ENCODE measurements around the gene UPF1. TPM values are rescaled to one million over a fixed set of nuclear protein-coding genes. Genes with fewer than 3 reads are reported as not detected.

Gene UPF1
- total RNA-seq, 1 donor from 2014 or later: 46.5 TPM

- no peak overlapping the region for H3K4me3 ChIP-seq (ENCODE audit: low read depth, low read length)
- DNase-seq (ENCODE audit: low read depth): no peak
- TF ChIP-seq, protein P1, sequence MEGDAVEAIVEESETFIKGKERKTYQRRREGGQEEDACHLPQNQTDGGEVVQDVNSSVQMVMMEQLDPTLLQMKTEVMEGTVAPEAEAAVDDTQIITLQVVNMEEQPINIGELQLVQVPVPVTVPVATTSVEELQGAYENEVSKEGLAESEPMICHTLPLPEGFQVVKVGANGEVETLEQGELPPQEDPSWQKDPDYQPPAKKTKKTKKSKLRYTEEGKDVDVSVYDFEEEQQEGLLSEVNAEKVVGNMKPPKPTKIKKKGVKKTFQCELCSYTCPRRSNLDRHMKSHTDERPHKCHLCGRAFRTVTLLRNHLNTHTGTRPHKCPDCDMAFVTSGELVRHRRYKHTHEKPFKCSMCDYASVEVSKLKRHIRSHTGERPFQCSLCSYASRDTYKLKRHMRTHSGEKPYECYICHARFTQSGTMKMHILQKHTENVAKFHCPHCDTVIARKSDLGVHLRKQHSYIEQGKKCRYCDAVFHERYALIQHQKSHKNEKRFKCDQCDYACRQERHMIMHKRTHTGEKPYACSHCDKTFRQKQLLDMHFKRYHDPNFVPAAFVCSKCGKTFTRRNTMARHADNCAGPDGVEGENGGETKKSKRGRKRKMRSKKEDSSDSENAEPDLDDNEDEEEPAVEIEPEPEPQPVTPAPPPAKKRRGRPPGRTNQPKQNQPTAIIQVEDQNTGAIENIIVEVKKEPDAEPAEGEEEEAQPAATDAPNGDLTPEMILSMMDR (conservative IDR thresholded peaks at IDR 0.05; ENCODE audit: low read depth, low read length): no peak
Observed at GRCh38 chr19:18857223-18857622, 25.5 kb downstream of the UPF1 start.

DNA sequence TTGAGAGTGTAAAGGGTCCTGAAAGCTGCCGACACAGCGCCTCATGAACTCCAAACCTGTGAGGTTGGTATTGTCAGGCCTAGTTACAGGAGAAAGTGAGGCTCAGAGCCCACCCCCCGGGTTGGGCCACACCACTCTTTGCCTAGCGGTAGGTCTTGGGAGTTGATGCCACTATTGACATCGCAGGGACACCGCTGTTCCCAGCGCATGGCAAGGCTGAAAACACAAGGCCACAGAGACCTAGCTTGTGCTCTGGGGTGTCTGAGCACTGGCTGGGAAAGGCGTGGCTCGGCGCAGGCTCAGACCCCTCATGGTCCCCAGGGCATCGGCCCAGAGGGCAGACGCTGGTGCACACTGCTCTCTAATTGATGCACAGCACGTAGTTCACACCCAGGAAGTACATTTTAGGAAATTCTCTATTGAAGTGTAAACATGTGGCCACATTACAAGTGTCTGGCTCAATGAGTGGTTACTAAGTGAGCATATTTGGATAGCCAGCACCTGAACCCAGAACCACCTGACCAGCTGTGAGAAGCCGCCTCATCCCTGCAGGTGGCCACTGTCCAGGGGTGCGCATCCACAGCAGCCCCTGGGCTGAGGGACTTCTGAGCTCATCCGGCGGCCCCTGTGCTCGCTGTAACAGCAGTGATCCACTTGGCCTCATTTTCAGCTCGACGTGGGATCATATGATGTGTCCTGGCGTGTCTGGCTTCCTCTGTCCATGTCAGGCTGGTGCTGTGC is 27.3 kb downstream of the UPF1 start:
- no peak for DNase-seq (ENCODE audit: low read depth)
- TF ChIP-seq, protein P1 (conservative IDR thresholded peaks at IDR 0.05; ENCODE audit: low read depth, low read length): no peak
- no peak overlapping the region for H3K4me3 ChIP-seq (ENCODE audit: low read depth, low read length)

- TF ChIP-seq, protein P1 (conservative IDR thresholded peaks at IDR 0.05; ENCODE audit: low read depth, low read length): no peak
- DNase-seq (ENCODE audit: low read depth): no peak
- H3K4me3 ChIP-seq (ENCODE audit: low read depth, low read length): no peak overlapping the region
Observed at GRCh38 chr19:18859676-18860301, 28.0 kb downstream of the UPF1 start.

DNA sequence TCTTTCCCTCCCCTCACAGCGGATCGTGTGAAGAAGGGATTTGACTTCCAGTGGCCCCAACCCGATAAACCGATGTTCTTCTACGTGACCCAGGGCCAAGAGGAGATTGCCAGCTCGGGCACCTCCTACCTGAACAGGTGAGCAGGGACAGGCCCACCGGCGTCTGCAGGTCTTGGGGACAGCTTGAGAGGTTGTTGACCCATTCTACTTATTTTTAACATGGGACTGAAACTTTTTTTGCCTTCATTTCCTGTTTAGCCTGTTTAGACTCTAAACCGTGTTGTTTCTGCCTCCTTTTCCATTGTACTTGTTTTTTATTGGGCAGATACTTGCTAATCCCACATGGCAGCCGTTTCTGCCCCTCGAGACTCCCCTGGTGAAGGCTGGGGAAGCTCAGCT is 28.5 kb downstream of the UPF1 start:
- DNase-seq (ENCODE audit: low read depth): no peak
- H3K4me3 ChIP-seq (ENCODE audit: low read depth, low read length): no peak overlapping the region
- TF ChIP-seq, protein P1 (conservative IDR thresholded peaks at IDR 0.05; ENCODE audit: low read depth, low read length): no peak

- no peak for DNase-seq (ENCODE audit: low read depth)
- H3K4me3 ChIP-seq (ENCODE audit: low read depth, low read length): no peak overlapping the region
- TF ChIP-seq, protein P1 (conservative IDR thresholded peaks at IDR 0.05; ENCODE audit: low read depth, low read length): no peak
Observed at GRCh38 chr19:18860725-18861124, 29.0 kb downstream of the UPF1 start.

- no peak for DNase-seq (ENCODE audit: low read depth)
- TF ChIP-seq, protein P1 (conservative IDR thresholded peaks at IDR 0.05; ENCODE audit: low read depth, low read length): no peak
- no peak overlapping the region for H3K4me3 ChIP-seq (ENCODE audit: low read depth, low read length)
Observed at GRCh38 chr19:18861235-18861634, 29.5 kb downstream of the UPF1 start.
